Ovary (tissue), 9 donors: Measurements from ENCODE around the gene NOM1. TPM values are rescaled to one million over a fixed set of nuclear protein-coding genes. Genes with fewer than 3 reads are reported as not detected.

ENCODE experiments used
- DNase-seq, 5 donors: peaks; one replicate each; pipeline ENCODE4 v3.0.0-alpha.2; 2019 to 2020
- H3K27ac ChIP-seq, 2 donors: fragments of 200-600 bp; one replicate each; pipeline versions ENCODE4 v1.5.1 to v1.8.0; 2019 to 2022
- H3K27me3 ChIP-seq: fragments of 200-600 bp; one replicate; pipeline ENCODE4 v1.8.0; 2022
- H3K36me3 ChIP-seq: fragments of 200-600 bp; sonication (generic); one replicate; pipeline ENCODE4 v1.5.1; 2019
- H3K4me1 ChIP-seq: one replicate; pipeline ENCODE4 v1.8.1; 2013; ENCODE audit warnings: mild to moderate bottlenecking, moderate library complexity; ENCODE audit not compliant: insufficient read depth
- H3K4me3 ChIP-seq: fragments of 200-600 bp; sonication (generic); one replicate; pipeline ENCODE4 v1.5.1; 2017
- H3K9me3 ChIP-seq, 2 donors: fragments of 200-600 bp in 1 of 2; sonication (generic) in 1 of 2; one replicate each; pipeline versions ENCODE4 v1.5.1 to v1.8.1; 2013 to 2019; ENCODE audit warnings: mild to moderate bottlenecking in 1 of 2, moderate library complexity in 1 of 2
- EP300 ChIP-seq: sonication (generic); formaldehyde crosslinking; IDR thresholded peaks from one replicate; pipeline ENCODE4 v1.6.1; 2017; ENCODE audit warnings: antibody characterized with exemption
- POLR2A ChIP-seq: fragments of 450-650 bp; IDR thresholded peaks from one replicate; pipeline ENCODE4 v1.6.1; 2017; ENCODE audit warnings: antibody characterized with exemption, mild to moderate bottlenecking, moderate library complexity
- WGBS, 3 donors: extraction: QIAGEN DNeasy Blood & Tissue Kit in 1 of 3; methylation state at CpG; one replicate each; pipeline versions ENCODE4 v1.1.5 to v1.1.7; 2013 to 2017; 5-methylcytosine and 5-hydroxymethylcytosine counted together
- intact Hi-C, 4 donors: fragments of 100-400 bp; cut with DNase I; formaldehyde crosslinking; loops; one replicate each; pipeline versions ENCODE4 v1.11.0 to v1.15.1; 2022 to 2023
- polyA plus RNA-seq, 2 donors: library from polyadenylated mRNA; stranded (reverse); fragments of 200-250 nt in 1 of 2; fragments of 350-450 nt in 1 of 2; fragmentation: Illumina TruSeq in 1 of 2; extraction: RNeasy Lipid Tissue Mini Kit (QIAGEN cat#74804) in 1 of 2; gene quantifications; one replicate each; pipeline ENCODE4 v1.2.3, GENCODE V29; 2013 to 2014
- total RNA-seq, 7 donors: library from RNA; depleted of rRNA in 2 of 7; stranded (reverse); fragments of >200 nt in 2 of 7; fragmentation: NEBNext Ultra II Directional in 3 of 7; extraction: Animal tissue kit (Norgen Biotek cat#: 25700) in 3 of 7; gene quantifications; one replicate each; pipeline versions ENCODE4 v1.1.0 to v1.2.4, GENCODE V29; 2016 to 2023
- TF ChIP-seq, protein P1 (sequence below), 3 donors: fragments of 450-650 bp in 2 of 3; fragments of 200-600 bp in 1 of 3; IDR thresholded peaks; one replicate each; pipeline versions ENCODE4 v1.5.1 to v1.8.0; 2016 to 2022; ENCODE audit warnings: antibody characterized with exemption in 3 of 3, mild to moderate bottlenecking in 1 of 3
- donor health status: DM: no; HTN: no; CAD: no; lungs with moderate emphysema.
- donor health status: DM: no; HTN: no; CAD: no.
- donor health status: Bipolar disorder and iron deficiency.
- donor health status: DM: yes; HTN: yes; CAD: no.
- donor health status: DM: no; HTN: no; CAD: no.
- donor health status: DM: yes; HTN: yes; CAD: no.

Gene NOM1
- total and polyA plus RNA-seq, 9 donors = 7.7 to 26.5 (median 13.8) TPM

DNA sequence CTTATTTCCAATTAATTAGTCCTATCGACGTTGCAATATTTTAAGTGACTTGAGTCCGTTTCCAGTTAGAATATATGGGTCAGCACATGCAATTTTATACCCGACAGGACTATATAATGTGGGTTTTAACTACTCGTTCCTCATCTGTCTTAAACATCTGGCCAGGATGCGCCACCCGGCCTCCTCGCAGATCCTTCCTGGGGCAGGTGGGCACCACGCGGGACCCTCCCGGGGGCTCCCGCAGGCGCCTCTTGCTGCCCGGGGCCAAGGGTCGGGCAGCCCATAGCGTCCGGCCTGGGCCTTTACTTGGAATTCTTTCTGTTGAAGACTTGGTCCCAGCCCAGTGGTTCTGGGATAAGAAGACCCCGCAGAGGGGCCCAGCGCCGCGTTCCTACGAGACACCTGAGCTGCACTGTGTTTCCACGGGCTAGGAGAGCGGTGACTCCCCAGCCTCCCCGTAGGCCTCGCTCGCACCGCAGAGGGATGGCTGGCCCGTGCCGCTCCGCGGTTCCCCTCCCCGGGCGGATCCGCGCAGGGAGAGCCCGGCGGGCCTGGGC is 71.1 kb downstream of the NOM1 start:
- H3K27me3 ChIP-seq = no peaks in the 10 kb centered on the region
- peaks cover 1% of the 10 kb centered on the region for H3K4me1 ChIP-seq
- H3K9me3 ChIP-seq = no peaks in the 10 kb centered on the region
- H3K27ac ChIP-seq = no peak overlapping the region
- no peak for DNase-seq
- 4 to 5% (median 5%) methylated on average over 26 to 38 of the region's 38 CpGs for WGBS, 3 donors
- TF ChIP-seq, protein P1, sequence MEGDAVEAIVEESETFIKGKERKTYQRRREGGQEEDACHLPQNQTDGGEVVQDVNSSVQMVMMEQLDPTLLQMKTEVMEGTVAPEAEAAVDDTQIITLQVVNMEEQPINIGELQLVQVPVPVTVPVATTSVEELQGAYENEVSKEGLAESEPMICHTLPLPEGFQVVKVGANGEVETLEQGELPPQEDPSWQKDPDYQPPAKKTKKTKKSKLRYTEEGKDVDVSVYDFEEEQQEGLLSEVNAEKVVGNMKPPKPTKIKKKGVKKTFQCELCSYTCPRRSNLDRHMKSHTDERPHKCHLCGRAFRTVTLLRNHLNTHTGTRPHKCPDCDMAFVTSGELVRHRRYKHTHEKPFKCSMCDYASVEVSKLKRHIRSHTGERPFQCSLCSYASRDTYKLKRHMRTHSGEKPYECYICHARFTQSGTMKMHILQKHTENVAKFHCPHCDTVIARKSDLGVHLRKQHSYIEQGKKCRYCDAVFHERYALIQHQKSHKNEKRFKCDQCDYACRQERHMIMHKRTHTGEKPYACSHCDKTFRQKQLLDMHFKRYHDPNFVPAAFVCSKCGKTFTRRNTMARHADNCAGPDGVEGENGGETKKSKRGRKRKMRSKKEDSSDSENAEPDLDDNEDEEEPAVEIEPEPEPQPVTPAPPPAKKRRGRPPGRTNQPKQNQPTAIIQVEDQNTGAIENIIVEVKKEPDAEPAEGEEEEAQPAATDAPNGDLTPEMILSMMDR (IDR thresholded peaks at IDR 0.05) = no peak
- TF ChIP-seq POLR2A = no peak
- TF ChIP-seq EP300 = no peak
- intact Hi-C loops = no loop called here
- H3K4me3 ChIP-seq = no peak overlapping the region
- H3K36me3 ChIP-seq = no peaks in the 10 kb centered on the region

DNA sequence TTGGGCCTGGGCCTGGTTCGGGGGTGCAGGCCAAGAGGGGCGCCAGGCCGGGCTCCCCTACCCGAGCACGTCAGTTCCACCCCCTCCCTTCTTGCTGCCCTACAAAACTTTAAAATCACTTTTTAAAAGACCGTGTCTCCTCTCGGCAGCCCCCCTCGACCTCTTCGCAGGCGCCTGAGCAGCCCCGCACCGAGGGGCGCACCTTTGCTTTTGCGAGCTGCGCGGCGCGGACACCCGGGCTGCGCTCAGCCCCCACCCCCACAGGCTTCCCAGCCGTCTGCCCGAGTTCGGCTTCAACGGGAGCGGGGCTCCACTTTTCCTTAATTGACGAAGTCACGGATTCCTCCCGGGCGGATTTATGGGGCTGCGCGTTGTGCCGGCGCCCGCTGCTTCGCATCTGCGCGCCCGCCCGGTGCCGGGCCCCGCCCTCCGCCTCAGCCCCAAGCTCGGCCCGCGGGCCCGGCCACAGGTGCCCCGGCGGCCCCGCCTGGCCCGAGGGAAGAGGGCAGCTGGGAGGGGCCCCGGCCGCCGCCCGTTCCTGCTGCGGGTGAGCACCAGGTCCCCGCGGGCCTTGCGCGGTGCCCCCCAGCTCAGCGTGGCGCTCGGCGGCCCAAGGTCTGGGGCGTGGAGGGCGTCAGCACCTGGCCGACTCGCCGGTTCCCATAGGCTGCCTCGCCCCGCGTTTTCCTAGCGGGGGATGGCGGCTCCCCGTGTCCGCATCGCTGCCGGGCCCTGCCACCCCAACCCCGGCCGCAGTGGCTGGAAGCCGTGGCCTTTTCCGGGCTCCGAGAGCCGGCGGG is 71.8 kb downstream of the NOM1 start:
- H3K4me1 ChIP-seq = peaks cover 1% of the 10 kb centered on the region
- no peaks in the 10 kb centered on the region for H3K36me3 ChIP-seq
- H3K27me3 ChIP-seq = no peaks in the 10 kb centered on the region
- DNase-seq = no peak
- no peaks in the 10 kb centered on the region for H3K9me3 ChIP-seq
- WGBS, 3 donors = 1 to 2% (median 2%) methylated on average over 33 to 84 of the region's 84 CpGs
- no peak overlapping the region for H3K4me3 ChIP-seq
- intact Hi-C loops = no loop called here
- H3K27ac ChIP-seq = no peak overlapping the region
- TF ChIP-seq, protein P1 (IDR thresholded peaks at IDR 0.05) = no peak
- no peak for TF ChIP-seq EP300
- no peak for TF ChIP-seq POLR2A

DNA sequence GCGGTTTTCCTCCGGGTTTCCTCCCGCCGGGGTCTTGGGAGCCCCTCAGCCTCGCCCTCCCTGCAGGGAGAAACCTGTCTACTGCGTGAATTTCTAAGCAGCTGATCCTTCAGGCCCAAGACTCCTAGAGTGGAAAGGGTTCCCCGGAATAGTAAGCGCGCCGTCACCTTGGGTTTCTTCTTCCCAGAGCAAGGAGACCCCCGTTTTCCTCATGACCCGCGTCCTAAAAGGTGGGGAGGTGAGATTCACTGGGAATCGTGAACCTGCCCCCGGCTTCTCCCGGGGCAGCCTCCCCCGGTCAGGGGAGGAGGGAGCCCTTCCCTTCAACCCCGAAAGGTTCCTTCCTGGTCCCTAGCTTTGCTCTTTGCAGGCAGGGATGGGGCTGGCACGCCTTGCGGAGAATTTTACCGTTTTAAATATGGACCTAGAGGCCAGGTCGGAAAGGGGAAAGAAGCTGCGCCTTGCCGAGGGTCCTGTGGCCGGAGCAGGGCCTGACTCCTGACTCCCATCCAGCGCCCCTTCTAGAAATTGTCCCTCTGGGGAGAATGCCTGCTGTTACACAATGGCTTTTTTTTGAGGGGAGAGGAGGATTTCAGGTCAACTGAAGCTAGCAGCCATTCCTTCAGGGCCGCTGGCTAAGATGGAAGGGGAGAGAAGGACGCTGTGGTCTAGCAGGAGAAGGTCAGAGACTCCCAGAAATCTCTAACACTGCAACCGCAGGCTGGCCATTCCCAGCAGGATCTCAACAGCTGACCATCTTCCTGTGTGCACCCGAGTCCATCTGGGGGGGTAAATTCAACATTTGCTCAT is 72.6 kb downstream of the NOM1 start:
- Histone ChIP-seq H3K27ac (no peak overlapping the region), H3K9me3 (no peaks in the 10 kb centered on the region), H3K4me3 (no peak overlapping the region), H3K36me3 (no peaks in the 10 kb centered on the region), H3K4me1 (peaks cover 1% of the 10 kb centered on the region), H3K27me3 (no peaks in the 10 kb centered on the region)
- WGBS, 3 donors = 4% methylated on average over 30 of the region's 30 CpGs
- intact Hi-C loops = no loop called here
- no peak for DNase-seq
- no peak for TF ChIP-seq POLR2A
- TF ChIP-seq, protein P1 (IDR thresholded peaks at IDR 0.05) = no peak
- TF ChIP-seq EP300 = no peak

Other genes starting within 250 kb of the NOM1 start
- gene LMBR1, start 56.5 kb upstream of the NOM1 start, total RNA-seq = 10 to 100 TPM; 46.9 to 77.1 (median 63.5) TPM
- 10 to 100 TPM; 20.0 to 50.7 TPM for gene LMBR1, start 56.5 kb upstream of the NOM1 start, polyA plus RNA-seq
- gene MNX1, start 61.0 kb downstream of the NOM1 start, total RNA-seq = not detected
- gene MNX1, start 61.0 kb downstream of the NOM1 start, polyA plus RNA-seq = not detected
- gene UBE3C, start 189.2 kb downstream of the NOM1 start, total RNA-seq = 10 to 100 TPM; 41.9 to 62.7 (median 47.5) TPM
- 10 to 100 TPM; 21.5 to 40.3 TPM for gene UBE3C, start 189.2 kb downstream of the NOM1 start, polyA plus RNA-seq